MM.1S (cell line): ENCODE results near the gene GBF1.

Source experiments
- DNase-seq: peaks from one replicate; pipeline ENCODE4 v3.0.0-alpha.2; 2015
- H2AFZ ChIP-seq: fragments of 300-600 bp; sonication (generic); 2 replicates; pipeline ENCODE4 v1.6.0; 2016; ENCODE audit warnings: antibody characterized with exemption, low read length
- H3F3A ChIP-seq: fragments of 300-600 bp; sonication (generic); 2 replicates; pipeline ENCODE4 v1.6.1; 2016; ENCODE audit warnings: mild to moderate bottlenecking, antibody characterized with exemption, low read length, moderate library complexity, mixed read lengths; ENCODE audit not compliant: insufficient read depth
- H3K27ac ChIP-seq: fragments of 300-600 bp; sonication (generic); 2 replicates; pipeline ENCODE4 v1.5.1; 2016; ENCODE audit warnings: mild to moderate bottlenecking, low read length
- H3K27me3 ChIP-seq: fragments of 300-600 bp; sonication (generic); replicated peaks from 2 replicates; pipeline ENCODE4 v1.6.0; 2016; ENCODE audit warnings: low read length; ENCODE audit not compliant: insufficient read depth
- H3K36me3 ChIP-seq: fragments of 300-600 bp; sonication (generic); replicated peaks from 2 replicates; pipeline ENCODE4 v1.6.1; 2016; ENCODE audit warnings: mild to moderate bottlenecking, low read length, mixed read lengths; ENCODE audit not compliant: insufficient read depth
- H3K4me1 ChIP-seq: fragments of 300-600 bp; sonication (generic); 2 replicates; pipeline ENCODE4 v1.6.1; 2016; ENCODE audit warnings: low read length, mixed read lengths
- H3K4me2 ChIP-seq: fragments of 300-600 bp; sonication (generic); 2 replicates; pipeline ENCODE4 v1.6.0; 2016; ENCODE audit warnings: low read depth, low read length
- H3K4me3 ChIP-seq: fragments of 300-600 bp; sonication (generic); 2 replicates; pipeline ENCODE4 v1.5.1; 2016; ENCODE audit warnings: low read length, mixed read lengths
- H3K79me2 ChIP-seq: fragments of 300-600 bp; sonication (generic); 2 replicates; pipeline ENCODE4 v1.6.1; 2016; ENCODE audit warnings: mixed run types, low read length, mixed read lengths
- H3K9ac ChIP-seq: fragments of 300-600 bp; sonication (generic); 2 replicates; pipeline ENCODE4 v1.6.1; 2016; ENCODE audit warnings: low read length, mixed read lengths
- H3K9me2 ChIP-seq: fragments of 300-600 bp; sonication (generic); replicated peaks from 2 replicates; pipeline ENCODE4 v1.6.1; 2016; ENCODE audit warnings: mild to moderate bottlenecking, low read length, mixed read lengths; ENCODE audit not compliant: insufficient read depth
- H3K9me3 ChIP-seq: fragments of 300-600 bp; sonication (generic); replicated peaks from 2 replicates; pipeline ENCODE4 v1.6.1; 2016; ENCODE audit warnings: mild to moderate bottlenecking, low read length, mixed read lengths; ENCODE audit not compliant: insufficient read depth
- H4K20me1 ChIP-seq: fragments of 300-600 bp; sonication (generic); 2 replicates; pipeline ENCODE4 v1.6.1; 2016; ENCODE audit warnings: mild to moderate bottlenecking, low read length, moderate library complexity, mixed read lengths; ENCODE audit not compliant: insufficient read depth
- CTCF ChIP-seq: fragments of 300-600 bp; sonication (generic); IDR thresholded peaks from 2 replicates; pipeline ENCODE4 v1.5.1; 2016; ENCODE audit warnings: antibody characterized with exemption, low read length, mixed read lengths
- EZH2 ChIP-seq: fragments of 300-600 bp; sonication (generic); optimal IDR thresholded peaks from 2 replicates; pipeline ENCODE3; 2017; ENCODE audit warnings: low read depth, mild to moderate bottlenecking, antibody characterized with exemption, low read length, mixed read lengths
- EZH2phosphoT487 ChIP-seq: fragments of 300-600 bp; sonication (generic); IDR thresholded peaks from 2 replicates; pipeline ENCODE4 v1.6.1; 2018; ENCODE audit warnings: antibody characterized with exemption, low read length

Gene GBF1

DNA sequence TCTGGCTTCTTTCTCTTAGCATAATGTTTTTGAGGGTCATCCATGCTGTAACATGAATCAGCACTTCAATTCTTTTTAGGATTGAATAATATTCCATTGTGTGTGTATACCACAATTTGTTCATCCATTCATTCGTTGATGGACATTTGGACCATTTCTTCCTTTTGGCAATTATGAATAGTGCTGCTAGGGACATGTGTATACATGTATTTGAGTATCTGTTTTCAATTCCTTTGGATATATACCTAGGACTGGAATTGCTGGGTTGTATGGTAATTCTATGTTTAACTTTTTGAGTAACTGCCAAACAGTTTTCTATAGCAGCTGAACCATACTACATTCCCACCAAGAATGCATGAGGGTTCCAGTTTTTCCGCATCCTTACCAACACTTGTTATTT is 39.2 kb downstream of the GBF1 start:
- no peaks in the 10 kb centered on the region for H3K9me2 ChIP-seq
- no peak overlapping the region for H3K27ac ChIP-seq
- H3K79me2 ChIP-seq = peaks cover 88% of the 10 kb centered on the region
- no peaks in the 10 kb centered on the region for H3K27me3 ChIP-seq
- no peak overlapping the region for H3K4me3 ChIP-seq
- no peak for DNase-seq
- H2AFZ ChIP-seq = no peak overlapping the region
- no peaks in the 10 kb centered on the region for H3K9me3 ChIP-seq
- H3K9ac ChIP-seq = no peak overlapping the region
- no peak overlapping the region for H3K4me2 ChIP-seq
- no peak for TF ChIP-seq EZH2
- no peak for TF ChIP-seq CTCF
- TF ChIP-seq EZH2phosphoT487 = no peak
- peaks cover 11% of the 10 kb centered on the region; the same call in 1 of the 2 replicates for H3K4me1 ChIP-seq
- peaks cover 21% of the 10 kb centered on the region for H4K20me1 ChIP-seq
- H3K36me3 ChIP-seq = no peaks in the 10 kb centered on the region
- H3F3A ChIP-seq = 0 out of 2 replicates have a peak, but pooled peaks cover 4% of the 10 kb centered on the region

- H3K36me3 ChIP-seq = no peaks in the 10 kb centered on the region
- no peak overlapping the region for H3K27ac ChIP-seq
- TF ChIP-seq EZH2phosphoT487 (no peak), CTCF (no peak), EZH2 (no peak)
- peaks cover 21% of the 10 kb centered on the region for H4K20me1 ChIP-seq
- H3K27me3 ChIP-seq = no peaks in the 10 kb centered on the region
- peaks cover 87% of the 10 kb centered on the region for H3K79me2 ChIP-seq
- no peaks in the 10 kb centered on the region for H3K9me3 ChIP-seq
- no peak for DNase-seq
- H3K9ac ChIP-seq = no peak overlapping the region
- no peak overlapping the region for H2AFZ ChIP-seq
- no peak overlapping the region for H3K4me2 ChIP-seq
- H3F3A ChIP-seq = 0 out of 2 replicates have a peak, but pooled peaks cover 4% of the 10 kb centered on the region
- no peaks in the 10 kb centered on the region for H3K9me2 ChIP-seq
- H3K4me1 ChIP-seq = peaks cover 8% of the 10 kb centered on the region; the same call in 1 of the 2 replicates
- no peak overlapping the region for H3K4me3 ChIP-seq
These were observed 39.8 kb downstream of the GBF1 start for GRCh38 chr10:102285133-102285532.

- Histone ChIP-seq H3K27me3 (no peaks in the 10 kb centered on the region), H3K9ac (no peak overlapping the region), H3K4me1 (no peaks in the 10 kb centered on the region), H3F3A (0 out of 2 replicates have a peak, but pooled peaks cover 4% of the 10 kb centered on the region), H3K9me2 (no peaks in the 10 kb centered on the region), H3K79me2 (peaks cover 84% of the 10 kb centered on the region), H3K36me3 (no peaks in the 10 kb centered on the region), H3K27ac (no peak overlapping the region), H4K20me1 (peaks cover 21% of the 10 kb centered on the region), H2AFZ (no peak overlapping the region), H3K9me3 (no peaks in the 10 kb centered on the region), H3K4me3 (no peak overlapping the region), H3K4me2 (no peak overlapping the region)
- TF ChIP-seq EZH2phosphoT487 (no peak), EZH2 (no peak), CTCF (no peak)
- DNase-seq = no peak
These were observed 40.9 kb downstream of the GBF1 start for GRCh38 chr10:102286216-102286615.
